Upper lobe of left lung (tissue), 6 donors: ENCODE data around the gene EXOC4. TPM values are rescaled to one million over a fixed set of nuclear protein-coding genes. Genes with fewer than 3 reads are reported as not detected.

Experiments
- ATAC-seq, 2 donors: fragments of 200-7000 bp; cut with Tn5 transposase; one replicate each; pipeline ENCODE4 v1.9.1; 2022; ENCODE audit warnings: mild to moderate bottlenecking in 2 of 2, moderate library complexity in 2 of 2; ENCODE audit not compliant: low FRiP score in 2 of 2
- DNase-seq, 2 donors: peaks; one replicate each; pipeline ENCODE4 v3.0.0-alpha.2; 2019 to 2020
- H3K27ac ChIP-seq, 4 donors: fragments of 200-600 bp; sonication (generic); one replicate each; pipeline ENCODE4 v1.5.1; 2016 to 2019
- H3K27me3 ChIP-seq, 4 donors: fragments of 200-600 bp; sonication (generic); one replicate each; pipeline ENCODE4 v1.5.1; 2017 to 2019
- H3K36me3 ChIP-seq, 4 donors: fragments of 200-600 bp; sonication (generic); one replicate each; pipeline ENCODE4 v1.5.1; 2016 to 2019
- H3K4me1 ChIP-seq, 4 donors: fragments of 200-600 bp; sonication (generic); one replicate each; pipeline ENCODE4 v1.5.1; 2018 to 2019
- H3K4me3 ChIP-seq, 4 donors: fragments of 200-600 bp; sonication (generic); one replicate each; pipeline ENCODE4 v1.5.1; 2017 to 2019; ENCODE audit warnings: mild to moderate bottlenecking in 2 of 4, moderate library complexity in 1 of 4
- H3K9me3 ChIP-seq, 4 donors: fragments of 200-600 bp; sonication (generic); one replicate each; pipeline ENCODE4 v1.5.1; 2018 to 2019
- CTCF ChIP-seq, 6 experiments: fragments of 450-650 bp in 4 of 6; fragments of 200-600 bp in 2 of 6; sonication (generic) in 2 of 6; IDR thresholded peaks; one replicate each; pipeline ENCODE4 v1.5.1; 2016 to 2019; ENCODE audit warnings: antibody characterized with exemption in 6 of 6
- EP300 ChIP-seq, 4 donors: sonication (generic); formaldehyde crosslinking; IDR thresholded peaks; one replicate each; pipeline ENCODE4 v1.5.1; 2017; ENCODE audit warnings: antibody characterized with exemption in 4 of 4, control low read depth in 2 of 4
- POLR2A ChIP-seq, 4 donors: fragments of 450-650 bp; IDR thresholded peaks; one replicate each; pipeline ENCODE4 v1.5.1; 2016 to 2017; ENCODE audit warnings: antibody characterized with exemption in 4 of 4, mild to moderate bottlenecking in 2 of 4
- POLR2AphosphoS5 ChIP-seq, 2 donors: sonication (generic); formaldehyde crosslinking; IDR thresholded peaks; one replicate each; pipeline ENCODE4 v1.5.1; 2017; ENCODE audit warnings: antibody characterized with exemption in 2 of 2
- WGBS, 2 donors: methylation state at CpG; one replicate each; pipeline ENCODE4 v1.1.5; 2017 to 2018; 5-methylcytosine and 5-hydroxymethylcytosine counted together
- total RNA-seq, 6 donors: library from RNA; depleted of rRNA in 4 of 6; stranded (reverse); fragments of >200 nt in 4 of 6; gene quantifications; one replicate each; pipeline versions ENCODE4 v1.1.0 to v1.2.1, GENCODE V29; 2016 to 2021
- donor health status: DM: no; HTN: no; CAD: no; lungs with moderate emphysema.
- donor health status: DM: no; HTN: yes; CAD: no; lungs with severe emphysema.

Gene EXOC4
- total RNA-seq, 6 donors from 2014 or later = 56.3 to 325 (median 99.4) TPM

GRCh38 chr7:133822868-133823552 is 570.1 kb downstream of the EXOC4 start:
- Histone ChIP-seq H3K36me3 (peaks cover 0 to 9% (median 4%) of the 10 kb centered on the region in 4 donors), H3K4me3 (no peak overlapping the region), H3K27ac (no peak overlapping the region), H3K9me3 (no peaks in the 10 kb centered on the region), H3K4me1 (no peaks in the 10 kb centered on the region), H3K27me3 (no peaks in the 10 kb centered on the region)
- no peak for TF ChIP-seq POLR2A (IDR thresholded peaks at IDR 0.05)
- no peak for TF ChIP-seq POLR2AphosphoS5 (IDR thresholded peaks at IDR 0.05)
- no peak for TF ChIP-seq EP300 (IDR thresholded peaks at IDR 0.05)
- no peak for TF ChIP-seq CTCF (IDR thresholded peaks at IDR 0.05)
- no peak for DNase-seq
- ATAC-seq = no peak
- 85 to 91% methylated on average over 4 of the region's 4 CpGs for WGBS, 2 donors

GRCh38 chr7:133824132-133824531 is 571.3 kb downstream of the EXOC4 start:
- Histone ChIP-seq H3K27me3 (no peaks in the 10 kb centered on the region), H3K9me3 (no peaks in the 10 kb centered on the region), H3K27ac (no peak overlapping the region), H3K4me1 (no peaks in the 10 kb centered on the region), H3K36me3 (no peaks in the 10 kb centered on the region), H3K4me3 (no peak overlapping the region)
- WGBS, 2 donors = 71 to 96% methylated on average over 6 of the region's 6 CpGs
- TF ChIP-seq EP300 (IDR thresholded peaks at IDR 0.05) (no peak), POLR2AphosphoS5 (IDR thresholded peaks at IDR 0.05) (no peak), POLR2A (IDR thresholded peaks at IDR 0.05) (no peak), CTCF (IDR thresholded peaks at IDR 0.05) (no peak)
- no peak for ATAC-seq
- no peak for DNase-seq

- ATAC-seq (no peak), DNase-seq (no peak)
- no peak overlapping the region for H3K4me3 ChIP-seq
- 68 to 78% methylated on average over 7 of the region's 7 CpGs for WGBS, 2 donors
- no peaks in the 10 kb centered on the region for H3K27me3 ChIP-seq
- no peak overlapping the region for H3K27ac ChIP-seq
- TF ChIP-seq POLR2A (IDR thresholded peaks at IDR 0.05) (no peak), CTCF (IDR thresholded peaks at IDR 0.05) (no peak), POLR2AphosphoS5 (IDR thresholded peaks at IDR 0.05) (no peak), EP300 (IDR thresholded peaks at IDR 0.05) (no peak)
- H3K36me3 ChIP-seq = no peaks in the 10 kb centered on the region
- H3K4me1 ChIP-seq = no peaks in the 10 kb centered on the region
- no peaks in the 10 kb centered on the region for H3K9me3 ChIP-seq
Observed at GRCh38 chr7:133827707-133828623, 575.1 kb downstream of the EXOC4 start.

- no peaks in the 10 kb centered on the region for H3K4me1 ChIP-seq
- TF ChIP-seq POLR2AphosphoS5 (IDR thresholded peaks at IDR 0.05) (no peak), POLR2A (IDR thresholded peaks at IDR 0.05) (no peak), CTCF (IDR thresholded peaks at IDR 0.05) (no peak), EP300 (IDR thresholded peaks at IDR 0.05) (no peak)
- H3K27me3 ChIP-seq = no peaks in the 10 kb centered on the region
- no peak overlapping the region for H3K27ac ChIP-seq
- no peaks in the 10 kb centered on the region for H3K9me3 ChIP-seq
- ATAC-seq (no peak), DNase-seq (no peak)
- 94 to 95% methylated on average over 4 of the region's 4 CpGs for WGBS, 2 donors
- H3K4me3 ChIP-seq = no peak overlapping the region
- no peaks in the 10 kb centered on the region for H3K36me3 ChIP-seq
Observed at GRCh38 chr7:133828906-133829305, 576.0 kb downstream of the EXOC4 start.
